Measurements from ENCODE around the gene TRDMT1. TPM values are rescaled to one million over a fixed set of nuclear protein-coding genes. Genes with fewer than 3 reads are reported as not detected.

The TRDMT1 gene
- total RNA-seq, 1 experiment from 2014 or later = 20.2 TPM

DNA sequence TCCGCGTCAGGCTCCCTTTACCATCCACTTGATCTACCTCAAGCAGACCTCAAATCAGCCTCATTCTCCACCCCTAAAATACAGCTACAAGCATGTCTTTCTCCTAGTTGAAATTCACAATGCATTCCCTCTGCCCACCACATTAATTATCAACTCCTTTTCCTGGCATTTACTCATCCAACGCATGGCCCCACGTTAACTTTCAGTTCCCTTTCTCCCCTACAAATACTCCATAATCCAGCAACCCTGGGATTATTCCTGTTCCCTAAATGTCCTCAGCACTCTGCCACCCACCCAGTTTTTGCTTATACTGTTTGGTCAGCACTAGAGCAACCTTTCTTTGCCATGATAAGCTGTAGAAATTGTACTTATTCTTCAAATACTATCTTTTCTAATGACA, 20.9 kb upstream of the TRDMT1 start:
- Mint-ChIP-seq H3K4me1 (peaks cover 40% of the 10 kb centered on the region in 2 experiments), H3K4me3 (no peak overlapping the region), H3K27ac (peak overlapping the region in 1 of 3 experiments; percentile 31; a peak in 3 of 7 replicates), H3K27me3 (ENCODE audit: low read depth) (peaks cover 10% of the 10 kb centered on the region), H3K36me3 (ENCODE audit: insufficient read depth in 1 of 3, low read depth in 3 of 3) (no peaks in the 10 kb centered on the region; a peak in 1 of 7 replicates), H3K9me3 (no peaks in the 10 kb centered on the region)
- H3K14ac ChIP-seq (ENCODE audit: insufficient read depth, low read length) = no peak overlapping the region; the same call in 1 of the 2 replicates
- H3K27me3 ChIP-seq (ENCODE audit: insufficient read depth, low read length) = peaks cover 3% of the 10 kb centered on the region; the same call in 1 of the 2 replicates
- no peak overlapping the region for H3T11ph ChIP-seq (ENCODE audit: low read length)
- H3K79me2 ChIP-seq (ENCODE audit: insufficient read depth, low read length) = no peaks in the 10 kb centered on the region
- H2BK5ac ChIP-seq (ENCODE audit: insufficient read length, low read length) = no peak overlapping the region
- H2BK12ac ChIP-seq (ENCODE audit: insufficient read length, low read depth, low read length) = no peak overlapping the region
- H2AK5ac ChIP-seq (ENCODE audit: insufficient read length, low read length) = no peak overlapping the region
- H4K91ac ChIP-seq (ENCODE audit: insufficient read length, low read depth, low read length) = no peak overlapping the region
- no peak overlapping the region for H2BK120ac ChIP-seq (ENCODE audit: low read depth, low read length, poor library complexity, severe bottlenecking)
- H2BK15ac ChIP-seq (ENCODE audit: low read depth, low read length) = no peak overlapping the region
- TF ChIP-seq, protein P1, sequence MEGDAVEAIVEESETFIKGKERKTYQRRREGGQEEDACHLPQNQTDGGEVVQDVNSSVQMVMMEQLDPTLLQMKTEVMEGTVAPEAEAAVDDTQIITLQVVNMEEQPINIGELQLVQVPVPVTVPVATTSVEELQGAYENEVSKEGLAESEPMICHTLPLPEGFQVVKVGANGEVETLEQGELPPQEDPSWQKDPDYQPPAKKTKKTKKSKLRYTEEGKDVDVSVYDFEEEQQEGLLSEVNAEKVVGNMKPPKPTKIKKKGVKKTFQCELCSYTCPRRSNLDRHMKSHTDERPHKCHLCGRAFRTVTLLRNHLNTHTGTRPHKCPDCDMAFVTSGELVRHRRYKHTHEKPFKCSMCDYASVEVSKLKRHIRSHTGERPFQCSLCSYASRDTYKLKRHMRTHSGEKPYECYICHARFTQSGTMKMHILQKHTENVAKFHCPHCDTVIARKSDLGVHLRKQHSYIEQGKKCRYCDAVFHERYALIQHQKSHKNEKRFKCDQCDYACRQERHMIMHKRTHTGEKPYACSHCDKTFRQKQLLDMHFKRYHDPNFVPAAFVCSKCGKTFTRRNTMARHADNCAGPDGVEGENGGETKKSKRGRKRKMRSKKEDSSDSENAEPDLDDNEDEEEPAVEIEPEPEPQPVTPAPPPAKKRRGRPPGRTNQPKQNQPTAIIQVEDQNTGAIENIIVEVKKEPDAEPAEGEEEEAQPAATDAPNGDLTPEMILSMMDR (conservative IDR thresholded peaks at IDR 0.05) = no peak
- H3K27ac ChIP-seq (ENCODE audit: insufficient read length, low read depth, low read length) = no peak overlapping the region
- peaks cover 4% of the 10 kb centered on the region; the same call in 1 of the 2 replicates for H3K4me1 ChIP-seq (ENCODE audit: insufficient read depth, low read length)
- no peaks in the 10 kb centered on the region for H3K23me2 ChIP-seq (ENCODE audit: insufficient read length, low read depth, low read length, poor library complexity, severe bottlenecking)
- no peak overlapping the region for H2AFZ ChIP-seq (ENCODE audit: low read length)
- no peak for DNase-seq
- no peaks in the 10 kb centered on the region for H3K79me1 ChIP-seq (ENCODE audit: insufficient read depth, low read depth, low read length, poor library complexity, severe bottlenecking)
- H3K4me2 ChIP-seq (ENCODE audit: insufficient read depth, insufficient read length, low read length) = no peak overlapping the region
- no peaks in the 10 kb centered on the region for H3K9me3 ChIP-seq (ENCODE audit: control insufficient read depth, low read depth, low read length)
- no peak overlapping the region for H3K9ac ChIP-seq (ENCODE audit: extremely low read depth, insufficient read length, low read length)
- H2BK20ac ChIP-seq (ENCODE audit: low read depth, low read length, poor library complexity, severe bottlenecking) = no peak overlapping the region
- no peak overlapping the region for H3K56ac ChIP-seq (ENCODE audit: insufficient read length, low read depth, low read length)
- no peaks in the 10 kb centered on the region for H4K20me1 ChIP-seq (ENCODE audit: control insufficient read depth, insufficient read depth, insufficient read length)
- no peak overlapping the region for H3K4ac ChIP-seq (ENCODE audit: low read depth, low read length)
- H4K8ac ChIP-seq (replicated peaks; ENCODE audit: insufficient read length, low read depth, low read length) = no peak overlapping the region
- H4K5ac ChIP-seq (ENCODE audit: insufficient read length, low read depth, low read length) = no peak overlapping the region
- WGBS (ENCODE audit: extremely low coverage, insufficient read length, low lambda C conversion rate) = 100% methylated on average over 2 of the region's 4 CpGs
- no peak overlapping the region for H3K18ac ChIP-seq (ENCODE audit: insufficient read length, low read depth, low read length)
- H3K23ac ChIP-seq (ENCODE audit: insufficient read length, low read depth, low read length) = no peak overlapping the region

All from H9 (cell line).